ENCODE measurements around the gene FAM217A.

GRCh38 chr6:4128072-4128471 is 49.1 kb upstream of the FAM217A start:
- TF ChIP-seq GATA2 (IDR thresholded peaks at IDR 0.05; ENCODE audit: low read depth, low read length), result no peak
- no peak for TF ChIP-seq GATA3 (IDR thresholded peaks at IDR 0.05; ENCODE audit: low read depth, low read length)

All from SH-SY5Y (cell line).